ENCODE results near the gene TMC1.

Gene TMC1

DNA sequence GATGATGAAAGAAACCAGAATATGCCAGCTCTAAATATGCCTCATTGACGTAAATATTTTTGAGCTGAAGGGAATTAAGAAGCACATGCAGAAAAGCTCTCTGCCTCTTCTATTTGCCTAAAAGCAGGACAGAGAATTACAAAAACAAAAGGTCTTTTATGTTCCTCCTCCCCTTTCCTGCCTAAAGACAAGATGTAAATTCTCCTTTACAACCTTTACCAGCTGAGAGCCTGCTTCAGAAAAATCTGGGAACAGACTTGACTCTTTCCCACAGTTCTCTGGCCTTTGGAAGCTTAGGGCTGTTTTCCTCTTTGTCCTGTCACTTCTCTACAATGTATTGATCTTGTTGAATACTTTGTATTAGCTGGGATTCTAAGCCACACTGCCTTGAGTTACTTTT is 199.7 kb downstream of the TMC1 start:
- H3K4me3 ChIP-seq (ENCODE audit: low read depth, low read length), result no peak overlapping the region
- DNase-seq (ENCODE audit: low read depth), result no peak

DNA sequence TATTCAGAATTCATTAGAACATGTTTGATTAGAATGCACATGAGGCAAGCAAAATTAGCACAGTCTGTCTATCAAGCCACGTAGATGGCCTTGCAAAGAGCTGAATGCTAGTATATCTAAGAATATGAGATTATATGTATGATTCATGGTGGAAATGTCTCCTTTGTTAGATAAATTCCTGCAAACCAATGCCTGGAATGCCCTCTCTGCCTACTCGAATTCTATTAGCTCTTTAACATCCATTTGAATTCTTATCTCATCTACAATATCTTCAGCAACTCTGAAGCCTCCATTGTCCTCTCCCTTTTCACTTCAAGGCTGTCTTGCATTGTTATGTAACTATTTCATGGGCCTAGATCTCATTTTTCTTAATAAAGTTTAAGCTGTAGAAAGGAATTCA is 205.5 kb downstream of the TMC1 start:
- no peak for DNase-seq (ENCODE audit: low read depth)
- no peak overlapping the region for H3K4me3 ChIP-seq (ENCODE audit: low read depth, low read length)

DNA sequence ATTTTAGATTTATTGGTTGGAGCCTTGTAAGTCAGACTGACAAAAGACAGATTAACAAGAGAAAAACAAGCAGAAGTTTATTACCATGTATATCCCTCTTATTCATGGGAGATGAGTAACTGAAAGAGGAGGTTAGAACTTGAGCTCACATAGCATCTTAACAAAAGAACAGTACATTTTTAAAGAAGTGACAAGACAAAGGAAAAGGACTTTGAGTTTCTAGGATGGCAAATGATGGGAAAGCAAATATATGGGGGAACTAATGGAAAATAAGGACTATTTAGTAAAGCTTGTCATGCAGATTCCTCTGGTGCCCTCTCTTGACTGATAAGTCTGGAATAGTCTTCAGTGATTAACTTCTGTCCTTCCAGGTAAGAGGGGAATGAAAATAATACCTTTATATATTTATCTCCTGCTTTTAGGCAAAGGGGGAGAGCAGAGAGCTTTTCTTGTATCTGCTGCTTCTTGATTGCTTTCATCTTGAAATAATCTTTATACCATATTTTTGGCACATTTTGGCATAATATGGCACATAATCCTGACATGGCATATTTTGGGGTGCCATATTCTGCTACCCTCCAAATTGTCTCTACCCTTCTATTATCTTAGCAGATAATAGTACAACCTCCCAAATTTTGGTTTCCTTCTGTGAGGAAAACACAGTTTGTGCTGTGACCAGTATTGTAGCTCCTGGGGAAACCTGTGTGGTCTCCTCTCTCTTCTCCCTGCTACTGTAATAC is 206.8 kb downstream of the TMC1 start:
- DNase-seq (ENCODE audit: low read depth), result no peak
- H3K4me3 ChIP-seq (ENCODE audit: low read depth, low read length), result no peak overlapping the region

DNA sequence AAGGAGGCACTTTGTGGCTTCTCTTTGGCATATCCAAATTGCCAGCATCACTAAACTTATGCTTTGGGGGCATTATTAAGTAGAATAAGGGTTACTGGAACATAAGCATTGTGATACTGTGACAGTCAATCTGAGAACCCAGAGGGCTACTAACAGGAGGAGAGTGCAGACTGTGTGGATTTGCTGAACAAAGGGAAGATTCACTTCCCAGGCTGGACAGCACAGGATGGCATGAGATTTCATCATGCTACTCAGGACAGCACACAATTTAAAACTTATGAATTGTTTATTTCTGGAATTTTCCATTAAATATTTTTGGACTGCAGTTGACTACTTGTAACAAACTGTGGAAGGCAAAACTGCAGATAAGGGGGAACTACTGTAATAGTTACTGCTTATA is 212.5 kb downstream of the TMC1 start:
- no peak for DNase-seq (ENCODE audit: low read depth)
- no peak overlapping the region for H3K4me3 ChIP-seq (ENCODE audit: low read depth, low read length)

DNA sequence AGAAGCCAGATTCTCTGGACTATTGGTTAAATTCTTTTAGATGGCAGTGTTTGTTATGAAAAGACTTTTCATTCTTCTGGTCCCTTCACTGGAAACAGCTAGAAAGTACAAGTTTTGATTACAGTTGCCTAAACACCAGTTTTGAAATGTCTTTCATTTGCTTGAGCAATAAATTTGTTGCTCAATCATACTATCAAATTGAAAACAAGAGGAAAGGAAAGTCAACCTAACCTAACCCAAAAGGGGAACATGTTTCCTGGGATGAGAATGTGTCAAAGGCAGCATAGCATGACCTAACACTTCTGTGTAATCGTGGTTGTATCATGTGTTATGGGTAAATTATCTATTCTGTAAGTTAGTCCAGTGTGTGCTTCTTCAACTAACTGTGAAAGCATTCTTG is 213.2 kb downstream of the TMC1 start:
- no peak for DNase-seq (ENCODE audit: low read depth)

DNA sequence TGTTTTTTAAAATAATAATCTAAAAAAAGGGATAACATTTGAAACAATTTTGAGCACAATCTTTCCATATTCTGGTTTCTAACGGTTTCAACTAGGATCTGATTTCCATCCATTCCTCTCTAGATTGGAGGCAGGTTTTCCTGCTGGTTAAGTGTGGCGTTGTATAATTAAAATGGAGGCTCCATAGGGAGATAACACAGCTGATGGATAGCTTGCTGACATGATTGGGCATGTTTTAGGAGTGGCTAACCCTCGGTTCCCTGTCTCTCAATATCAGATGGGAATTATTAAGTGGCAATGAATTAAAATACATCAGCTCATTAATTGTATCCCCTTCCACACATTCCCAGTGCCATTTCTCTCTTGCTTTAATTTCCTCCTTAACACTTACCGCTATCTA is 222.4 kb downstream of the TMC1 start:
- no peak overlapping the region for H3K4me3 ChIP-seq (ENCODE audit: low read depth, low read length)
- DNase-seq (ENCODE audit: low read depth), result no peak

More for the DNA sequence above, 213.2 kb downstream of the TMC1 start:
- no peak overlapping the region for H3K4me3 ChIP-seq (ENCODE audit: low read depth, low read length)

DNA sequence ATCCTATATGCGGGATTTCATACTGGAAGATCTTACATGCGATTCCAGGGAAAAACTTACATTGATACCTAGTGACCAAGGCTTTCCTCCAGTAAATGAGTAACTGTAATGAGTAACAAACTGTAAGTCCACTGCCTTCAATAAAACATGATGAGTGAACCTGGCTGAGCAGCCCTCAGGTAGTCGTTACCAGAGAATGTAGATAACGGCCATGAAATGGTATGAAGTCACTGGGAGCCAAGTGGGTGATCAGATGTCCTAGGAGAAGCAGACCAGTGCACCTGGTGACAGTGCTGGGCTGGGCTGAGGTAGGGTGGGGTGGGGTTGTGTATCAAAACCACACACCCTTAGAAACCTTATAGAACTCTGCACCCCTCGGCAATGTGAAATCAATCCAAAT is 227.9 kb downstream of the TMC1 start:
- H3K4me3 ChIP-seq (ENCODE audit: low read depth, low read length), result no peak overlapping the region
- DNase-seq (ENCODE audit: low read depth), result no peak

DNA sequence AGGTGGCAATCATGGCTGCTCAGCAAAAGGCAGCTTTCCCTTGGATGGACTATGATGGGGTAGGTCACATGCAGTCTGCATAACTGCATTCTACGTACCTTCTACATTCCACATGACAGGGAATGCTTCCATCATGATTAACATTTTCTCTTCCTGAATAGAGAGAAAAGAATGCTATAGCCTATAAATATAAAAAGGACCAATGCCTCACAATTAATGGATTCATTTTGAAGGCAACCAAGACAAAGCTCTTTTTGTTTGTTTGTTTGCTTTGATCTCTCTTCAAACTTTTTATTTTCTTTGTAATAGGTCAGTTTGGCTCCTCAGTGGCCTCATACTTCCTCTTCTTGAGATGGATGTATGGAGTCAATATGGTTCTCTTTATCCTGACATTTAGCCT is 230.1 kb downstream of the TMC1 start:
- no peak for DNase-seq (ENCODE audit: low read depth)

DNA sequence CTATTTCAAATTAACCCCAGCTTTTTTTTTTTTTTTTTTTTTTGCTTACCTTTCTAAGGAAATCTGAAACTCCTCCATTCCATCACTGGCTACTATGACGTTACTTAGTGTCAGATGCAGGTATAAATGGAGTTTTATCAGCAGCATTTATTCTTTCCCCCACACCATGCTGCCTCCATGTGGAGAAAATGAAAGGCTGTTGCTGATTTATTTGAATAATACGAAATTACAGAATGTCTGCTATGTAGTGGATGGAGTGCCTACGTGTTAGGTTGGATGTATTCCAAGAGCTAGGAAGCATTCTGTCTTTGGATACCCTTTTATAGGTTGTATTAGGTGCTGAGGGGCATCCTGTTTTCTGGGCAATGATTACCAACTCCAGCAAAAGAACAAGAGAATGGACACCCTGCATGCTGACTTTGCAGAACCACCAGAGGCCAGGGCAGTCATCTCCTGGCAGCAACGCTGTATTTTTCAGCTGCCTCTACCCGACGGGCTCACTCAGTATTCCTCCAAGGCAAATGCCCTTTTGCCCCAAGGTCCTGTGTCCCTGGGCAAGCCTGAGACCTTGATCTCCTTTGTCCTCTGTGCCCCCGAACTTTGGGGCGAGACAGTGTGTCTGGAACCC is 232.0 kb downstream of the TMC1 start:
- no peak overlapping the region for H3K4me3 ChIP-seq (ENCODE audit: low read depth, low read length)
- DNase-seq (ENCODE audit: low read depth), result no peak

More for the DNA sequence above, 230.1 kb downstream of the TMC1 start:
- no peak overlapping the region for H3K4me3 ChIP-seq (ENCODE audit: low read depth, low read length)

DNA sequence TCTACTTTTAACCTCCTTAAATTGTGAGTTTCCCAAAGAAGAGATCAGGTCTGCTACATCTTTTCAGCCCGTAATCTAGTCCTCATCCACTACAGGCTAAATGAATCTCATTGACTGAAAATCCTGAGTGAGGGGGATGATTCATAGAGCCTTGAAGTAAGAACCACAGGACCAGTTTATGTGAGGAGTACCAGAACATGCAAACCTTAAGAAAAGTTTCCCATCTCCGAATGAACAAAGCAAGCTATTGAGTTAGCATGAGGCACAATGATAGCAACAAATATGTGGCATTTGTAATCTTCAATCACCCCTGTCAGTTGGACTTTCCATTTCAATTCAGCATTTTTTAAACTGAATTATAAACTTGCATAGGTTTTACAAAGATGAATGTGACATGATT is 234.4 kb downstream of the TMC1 start:
- no peak for DNase-seq (ENCODE audit: low read depth)
- H3K4me3 ChIP-seq (ENCODE audit: low read depth, low read length), result no peak overlapping the region

DNA sequence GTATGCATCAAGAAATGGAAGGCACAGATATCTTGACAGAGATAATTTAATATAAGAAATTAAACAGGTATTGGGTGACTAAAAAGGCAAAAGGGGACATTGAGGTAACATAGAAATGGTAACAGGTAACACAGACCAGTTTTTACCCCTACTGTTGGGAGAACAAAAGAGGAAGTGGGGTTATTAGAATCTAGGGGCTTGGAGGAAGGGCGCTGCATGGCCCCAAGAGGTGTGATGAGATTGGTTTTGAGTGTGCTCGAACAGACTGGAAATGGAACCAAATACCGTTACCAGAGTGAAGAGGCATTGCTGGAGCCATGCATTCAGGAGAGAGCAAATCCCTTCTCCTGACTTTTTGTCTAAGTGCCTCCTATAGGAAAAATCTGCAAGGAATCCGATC is 237.5 kb downstream of the TMC1 start:
- DNase-seq (ENCODE audit: low read depth), result no peak
- no peak overlapping the region for H3K4me3 ChIP-seq (ENCODE audit: low read depth, low read length)

DNA sequence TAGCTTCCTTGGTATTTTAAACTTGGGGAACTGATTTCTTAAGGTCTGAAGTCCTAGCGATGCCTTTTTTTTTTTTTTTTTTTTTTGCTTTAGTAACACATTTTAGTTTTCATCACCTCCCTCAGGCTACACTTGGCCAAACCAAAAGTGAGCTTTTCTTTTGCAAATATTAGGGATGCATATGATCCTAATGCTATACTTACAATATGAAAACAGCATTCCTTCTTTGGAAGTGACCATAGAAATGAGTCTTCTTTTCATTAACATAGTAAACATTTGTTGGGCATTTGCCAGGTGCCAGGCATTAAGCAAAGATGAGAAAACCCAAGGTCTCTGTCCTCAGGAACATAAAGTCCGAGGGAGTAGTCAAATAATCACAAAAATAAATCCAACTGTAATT is 241.6 kb downstream of the TMC1 start:
- no peak overlapping the region for H3K4me3 ChIP-seq (ENCODE audit: low read depth, low read length)

DNA sequence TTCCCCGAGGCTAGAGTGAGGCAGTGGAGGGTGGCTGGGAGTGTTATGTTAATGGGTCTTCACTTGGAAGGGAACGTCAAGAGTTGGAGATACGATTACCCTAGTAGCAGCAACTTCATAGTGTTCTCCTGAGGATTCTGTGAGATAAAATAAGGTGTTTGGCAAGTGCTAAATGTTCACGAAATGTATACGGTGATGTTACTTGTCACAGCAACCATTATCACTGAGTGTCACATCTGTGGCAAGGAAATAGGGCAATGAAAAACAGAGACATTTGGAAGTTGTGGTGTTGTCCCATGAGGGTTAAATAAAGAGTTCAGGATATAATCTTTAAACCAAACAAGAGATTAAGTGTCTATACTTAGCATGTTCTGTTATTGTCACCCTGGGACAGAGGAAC is 248.1 kb downstream of the TMC1 start:
- no peak overlapping the region for H3K4me3 ChIP-seq (ENCODE audit: low read depth, low read length)
- DNase-seq (ENCODE audit: low read depth), result no peak

More for the DNA sequence above, 241.6 kb downstream of the TMC1 start:
- no peak for DNase-seq (ENCODE audit: low read depth)

DNA sequence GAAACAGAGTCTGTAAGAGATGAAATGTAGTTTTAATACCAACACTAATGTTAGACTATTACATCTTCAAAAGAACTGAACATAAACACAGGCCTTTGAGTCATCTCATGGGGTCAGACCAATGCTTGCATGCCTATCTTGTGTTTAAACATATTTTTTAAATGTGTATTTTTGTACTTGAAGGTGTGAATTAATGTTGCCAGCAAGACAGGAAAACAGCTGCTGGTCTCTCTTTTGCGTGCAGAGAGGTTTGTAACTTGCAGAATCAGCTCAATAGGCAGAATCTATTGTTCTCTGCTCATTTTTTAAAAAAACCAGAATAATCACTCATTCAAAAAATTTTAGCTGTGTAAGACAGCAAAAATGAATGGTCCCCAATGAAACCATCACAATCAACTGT is 251.3 kb downstream of the TMC1 start:
- no peak overlapping the region for H3K4me3 ChIP-seq (ENCODE audit: low read depth, low read length)
- DNase-seq (ENCODE audit: low read depth), result no peak

DNA sequence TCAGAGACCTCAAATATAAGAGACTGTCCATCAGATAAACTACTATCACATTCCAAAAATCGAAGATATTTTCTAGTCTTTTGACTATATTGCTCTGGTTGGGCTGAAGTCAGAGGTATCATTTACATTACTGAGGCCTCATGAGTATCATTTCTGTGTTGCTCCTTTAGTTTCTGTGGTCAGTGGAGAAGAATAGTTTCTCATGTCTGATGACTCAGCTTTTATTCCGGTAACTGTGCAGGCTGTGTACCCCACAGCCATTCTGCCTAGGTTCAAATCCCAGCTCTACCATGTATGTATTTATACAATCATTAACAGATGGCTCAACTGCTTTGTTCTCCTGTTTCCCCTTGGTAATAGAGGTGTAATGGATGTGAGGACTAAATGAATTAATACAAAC is 252.2 kb downstream of the TMC1 start:
- no peak for DNase-seq (ENCODE audit: low read depth)
- H3K4me3 ChIP-seq (ENCODE audit: low read depth, low read length), result no peak overlapping the region

DNA sequence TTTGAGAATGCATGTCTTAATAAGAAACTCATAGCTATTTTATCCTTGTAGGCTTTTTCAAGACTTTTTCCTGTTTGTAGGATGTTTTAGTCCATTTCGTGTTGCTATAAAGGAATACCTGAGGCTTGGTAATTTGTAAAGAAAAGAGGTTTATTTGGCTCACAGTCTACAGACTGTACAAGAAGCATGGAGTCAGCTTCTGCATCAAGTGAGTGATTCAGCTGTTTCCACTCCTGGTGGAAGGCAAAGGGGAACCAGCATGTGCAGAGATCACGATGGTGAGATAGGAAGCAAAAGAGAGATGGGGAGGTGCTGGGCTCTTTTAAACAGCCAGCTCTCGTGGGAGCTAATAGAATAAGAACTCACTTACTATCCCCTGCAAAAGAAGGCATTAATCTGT is 254.2 kb downstream of the TMC1 start:
- no peak overlapping the region for H3K4me3 ChIP-seq (ENCODE audit: low read depth, low read length)
- DNase-seq (ENCODE audit: low read depth), result no peak

DNA sequence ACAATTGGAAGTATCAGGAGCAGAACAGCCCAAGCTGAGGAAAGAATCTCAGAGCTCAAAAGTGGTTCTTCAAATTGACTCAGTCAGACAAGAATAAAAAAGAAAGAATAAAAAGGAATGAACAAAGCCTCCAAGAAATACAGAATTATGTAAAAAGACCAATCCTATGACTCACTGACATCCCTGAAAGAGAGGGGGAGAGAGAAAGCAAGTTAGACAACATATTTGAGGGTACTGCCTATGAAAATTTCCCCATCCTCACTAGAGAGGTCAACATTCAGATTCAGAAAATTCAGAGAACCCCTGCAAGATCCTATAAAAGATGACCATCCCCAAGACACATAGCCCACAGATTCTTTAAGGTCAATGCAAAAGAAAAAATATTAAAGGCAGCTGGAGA is 258.2 kb downstream of the TMC1 start:
- DNase-seq (ENCODE audit: low read depth), result no peak
- no peak overlapping the region for H3K4me3 ChIP-seq (ENCODE audit: low read depth, low read length)

DNA sequence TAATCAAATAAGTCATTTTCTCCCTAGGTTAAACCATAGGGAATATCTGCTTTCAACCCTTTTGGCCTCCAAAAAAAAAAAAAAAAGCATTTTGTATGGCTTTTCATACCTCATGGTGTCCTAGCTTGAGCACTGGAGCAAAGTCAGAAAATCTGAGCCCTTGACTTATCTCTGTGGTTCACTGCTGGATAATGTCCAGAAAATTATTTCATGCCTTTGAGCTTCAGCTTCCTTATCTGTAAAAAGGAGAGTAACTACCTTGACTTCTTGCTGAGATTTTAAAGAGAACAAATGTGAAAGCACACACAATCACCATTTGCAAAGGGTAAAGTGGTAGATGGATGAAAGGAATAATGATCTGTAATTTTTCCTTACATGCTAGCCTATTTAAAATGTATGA is 265.5 kb downstream of the TMC1 start:
- no peak for DNase-seq (ENCODE audit: low read depth)
- no peak overlapping the region for H3K4me3 ChIP-seq (ENCODE audit: low read depth, low read length)

DNA sequence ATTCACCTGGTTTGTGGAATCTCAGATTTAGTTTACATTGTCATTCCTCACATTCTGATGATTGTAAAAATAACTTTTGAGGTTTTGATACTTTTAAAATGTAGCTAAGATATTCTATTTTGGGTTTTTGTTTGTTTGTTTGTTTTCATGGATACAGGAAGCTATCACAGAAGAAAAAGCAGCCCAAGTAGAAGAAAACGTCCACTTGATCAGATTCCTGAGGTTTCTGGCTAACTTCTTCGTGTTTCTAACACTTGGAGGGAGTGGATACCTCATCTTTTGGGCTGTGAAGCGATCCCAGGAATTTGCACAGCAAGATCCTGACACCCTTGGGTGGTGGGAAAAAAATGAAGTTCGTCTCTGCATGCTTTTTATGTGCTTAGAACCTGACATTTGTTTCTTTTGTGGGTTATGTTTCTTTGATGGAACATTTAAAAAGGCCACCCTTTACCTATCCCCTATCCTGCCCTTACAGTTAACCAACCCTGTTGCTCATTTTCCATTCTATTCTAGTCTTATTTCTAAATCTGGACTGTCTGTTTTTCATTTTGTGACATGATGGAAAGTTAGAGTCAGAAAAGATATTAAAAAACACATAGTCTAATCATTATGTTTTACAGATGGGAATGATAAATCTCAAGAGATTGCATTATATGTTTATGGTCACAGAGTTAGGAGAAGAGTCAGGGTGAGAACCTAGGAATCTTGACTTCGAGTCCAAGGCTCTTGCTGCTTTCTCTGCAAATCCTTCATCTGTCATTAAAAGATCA is 267.7 kb downstream of the TMC1 start:
- no peak for DNase-seq (ENCODE audit: low read depth)
- H3K4me3 ChIP-seq (ENCODE audit: low read depth, low read length), result no peak overlapping the region

DNA sequence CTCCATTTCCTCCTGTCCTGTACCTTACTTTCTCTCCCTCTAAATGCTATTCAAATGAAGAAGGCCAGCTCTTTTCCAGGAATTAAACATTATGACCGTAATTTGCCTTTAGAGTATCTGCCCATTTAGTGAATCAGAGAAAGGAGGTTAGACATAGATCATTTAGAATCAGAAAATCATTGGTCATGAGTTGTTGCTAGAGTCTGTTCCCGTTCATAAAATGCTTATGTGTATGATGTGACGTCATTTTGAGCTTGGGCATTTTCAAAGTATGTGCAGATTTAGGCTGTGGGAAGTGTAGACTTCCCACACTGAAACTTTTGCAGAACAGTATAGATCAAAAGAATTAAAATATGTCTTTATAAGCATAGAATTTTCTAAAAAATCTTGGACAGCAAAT is 268.5 kb downstream of the TMC1 start:
- DNase-seq (ENCODE audit: low read depth), result no peak
- H3K4me3 ChIP-seq (ENCODE audit: low read depth, low read length), result no peak overlapping the region

DNA sequence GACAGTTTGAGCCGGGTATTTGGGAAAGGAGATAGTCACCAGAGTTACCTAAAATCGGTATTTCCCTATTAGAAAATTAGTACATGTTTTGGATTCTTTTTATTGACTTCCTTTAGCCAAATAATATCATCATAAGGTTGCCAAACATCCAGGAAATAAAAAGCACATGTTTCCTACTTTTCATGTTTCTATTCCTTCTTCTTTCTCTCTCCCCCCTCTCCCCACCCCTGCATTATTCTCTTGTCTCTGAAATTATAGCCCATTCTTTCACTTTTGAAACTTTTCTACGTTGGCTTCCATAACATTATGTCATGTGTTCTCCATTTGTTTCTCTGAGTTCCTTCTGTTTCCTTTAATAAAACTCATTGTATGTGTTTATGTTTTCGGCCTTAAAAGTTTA is 269.6 kb downstream of the TMC1 start:
- DNase-seq (ENCODE audit: low read depth), result no peak
- no peak overlapping the region for H3K4me3 ChIP-seq (ENCODE audit: low read depth, low read length)
